NT2/D1 (cell line): ENCODE data around the gene LYPD5.

Source experiments
- YY1 ChIP-seq: IDR thresholded peaks from 2 replicates; pipeline ENCODE4 v1.6.1; 2011; ENCODE audit not compliant: insufficient read length, insufficient read depth
- ZNF274 ChIP-seq: IDR thresholded peaks from 2 replicates; pipeline ENCODE4 v1.6.1; 2011; ENCODE audit warnings: mild to moderate bottlenecking, low read depth, low read length

GRCh38 chr19:43778651-43779050, 23.6 kb downstream of the LYPD5 start:
- TF ChIP-seq ZNF274 (no peak), YY1 (no peak)
